IMR-90 (cell line): Measurements from ENCODE around the gene ADM2.

Experiments used
- CTCF ChIP-seq: conservative IDR thresholded peaks from 2 replicates; pipeline ENCODE4 v1.5.1; 2012; ENCODE audit warnings: mild to moderate bottlenecking, low read depth, low read length, improper control_type of control experiment
- POLR2A ChIP-seq: IDR thresholded peaks from 2 replicates; pipeline ENCODE4 v1.6.1; 2012; ENCODE audit warnings: mild to moderate bottlenecking, low read depth, low read length
- TF ChIP-seq, protein P1 (sequence below): fragments of 150-350 bp; IDR thresholded peaks from 2 replicates; pipeline ENCODE4 v1.6.1; 2017; ENCODE audit warnings: mild to moderate bottlenecking, antibody characterized with exemption, low read length, low read depth

DNA sequence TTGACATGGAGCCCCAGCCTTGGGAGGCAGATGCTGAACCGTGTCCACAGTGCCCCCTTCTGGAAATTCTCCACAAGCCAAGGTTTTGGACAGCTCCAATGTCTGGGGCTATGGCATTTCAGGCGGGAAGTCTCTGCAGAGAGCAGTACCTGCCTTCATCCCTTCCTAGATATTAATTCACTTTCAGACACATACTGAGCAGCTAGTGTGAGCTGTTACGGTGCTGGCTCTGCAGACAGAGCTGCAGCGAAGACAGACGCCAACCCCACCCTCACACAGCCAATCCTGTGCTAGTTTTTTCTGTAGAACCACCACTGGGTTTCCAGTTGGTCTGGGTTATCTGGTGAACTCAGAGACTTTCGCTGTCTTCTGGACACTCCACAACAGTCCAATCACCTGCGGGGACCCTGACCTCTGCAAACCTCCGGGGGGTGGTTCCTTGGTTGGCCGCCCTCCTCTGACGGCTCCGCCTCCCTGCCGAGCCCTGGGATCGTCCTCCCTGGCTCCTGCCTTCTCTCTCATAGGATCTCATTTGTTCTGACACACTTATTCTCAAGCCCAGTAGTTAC is 17.1 kb downstream of the ADM2 start:
- TF ChIP-seq CTCF (peak; percentile 72), POLR2A (no peak)
- TF ChIP-seq, protein P1, sequence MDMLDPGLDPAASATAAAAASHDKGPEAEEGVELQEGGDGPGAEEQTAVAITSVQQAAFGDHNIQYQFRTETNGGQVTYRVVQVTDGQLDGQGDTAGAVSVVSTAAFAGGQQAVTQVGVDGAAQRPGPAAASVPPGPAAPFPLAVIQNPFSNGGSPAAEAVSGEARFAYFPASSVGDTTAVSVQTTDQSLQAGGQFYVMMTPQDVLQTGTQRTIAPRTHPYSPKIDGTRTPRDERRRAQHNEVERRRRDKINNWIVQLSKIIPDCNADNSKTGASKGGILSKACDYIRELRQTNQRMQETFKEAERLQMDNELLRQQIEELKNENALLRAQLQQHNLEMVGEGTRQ = no peak
